NCI-H1417 (cell line): ENCODE results near the gene SLMAP.

Experiments used
- DNase-seq, 3 experiments: peaks; one replicate each; lab custom pipeline; 2025; lab: John Stamatoyannopoulos, UW

Gene SLMAP

DNA sequence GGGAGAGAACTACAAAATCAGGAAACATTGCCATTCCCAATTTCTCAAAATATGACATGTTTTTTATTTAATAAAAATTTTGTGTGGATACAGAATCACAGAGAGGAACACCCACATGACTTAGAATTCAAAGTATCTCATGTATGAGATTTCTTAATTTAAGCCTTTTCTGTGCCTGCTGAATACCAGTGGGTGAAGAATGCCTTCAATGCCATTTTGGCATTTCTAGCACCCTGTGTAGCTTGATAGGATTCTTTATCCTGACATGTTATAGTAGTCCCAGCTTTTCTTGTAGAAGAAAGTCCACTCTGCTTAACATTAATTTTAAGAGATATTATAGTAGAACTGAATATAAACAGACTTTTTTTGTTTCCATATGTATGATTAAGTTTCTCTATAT is 3.1 kb upstream of the SLMAP start:
- DNase-seq: no peak

DNA sequence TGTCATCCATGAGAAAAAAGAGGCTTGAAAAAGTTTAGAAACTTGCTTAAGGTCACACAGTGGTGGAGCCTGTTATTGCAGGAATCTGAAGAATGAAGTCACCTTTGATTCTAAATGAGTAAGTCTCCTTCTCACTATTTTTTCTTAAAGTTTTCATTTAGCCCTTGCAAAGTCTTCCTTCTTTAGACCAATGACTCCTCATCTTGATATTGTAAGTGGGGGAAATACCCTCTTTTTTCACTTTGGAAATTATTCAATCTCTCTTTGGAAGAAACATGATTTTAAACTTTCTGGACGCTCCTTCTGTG is 787 bp upstream of the SLMAP start:
- DNase-seq: no peak

DNA sequence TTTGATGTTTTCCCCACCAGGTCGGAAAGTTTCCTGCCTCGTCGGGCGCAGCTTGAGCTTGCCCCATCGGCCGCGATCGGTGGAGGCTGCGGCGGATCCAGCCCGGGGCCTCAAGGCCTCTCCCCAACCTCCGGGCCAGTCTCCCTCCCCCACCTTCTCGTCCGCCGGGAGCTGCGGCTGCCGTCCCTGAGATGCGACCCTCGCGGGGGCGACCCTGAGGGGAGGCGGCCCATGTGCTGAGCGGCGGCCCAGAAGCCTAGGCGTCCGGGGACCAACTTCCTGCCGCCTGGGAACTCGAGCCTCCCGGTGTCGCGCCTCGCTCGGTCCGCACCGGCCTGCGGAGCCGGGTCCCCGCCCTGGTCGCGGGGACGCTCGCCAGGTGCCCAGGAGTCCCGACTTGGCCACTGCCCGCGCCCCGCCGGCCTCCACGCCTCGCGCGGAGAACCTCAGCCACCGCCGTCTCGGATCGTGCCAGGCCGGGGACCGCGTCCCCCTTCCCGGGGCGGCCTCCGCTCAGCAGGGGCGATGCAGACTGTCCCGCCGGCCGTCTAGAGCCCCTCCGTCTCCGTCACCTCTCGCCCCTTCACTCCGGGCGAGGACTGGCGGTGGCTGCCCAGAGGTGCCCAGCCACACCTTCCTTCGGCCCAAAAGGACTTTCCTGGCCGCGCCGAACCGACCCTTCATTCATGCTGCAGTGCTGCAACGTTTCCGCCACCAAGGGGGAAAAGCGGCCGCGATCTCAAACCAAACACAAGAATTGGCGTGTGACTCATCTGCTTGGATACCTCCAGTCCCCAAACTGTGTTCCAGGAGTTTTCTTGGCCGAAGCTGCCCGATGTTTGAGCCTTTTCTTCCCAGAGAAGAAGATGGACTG is 656 bp downstream of the SLMAP start:
- DNase-seq: peak in 2 of 3 experiments; percentile 14 to 46

DNA sequence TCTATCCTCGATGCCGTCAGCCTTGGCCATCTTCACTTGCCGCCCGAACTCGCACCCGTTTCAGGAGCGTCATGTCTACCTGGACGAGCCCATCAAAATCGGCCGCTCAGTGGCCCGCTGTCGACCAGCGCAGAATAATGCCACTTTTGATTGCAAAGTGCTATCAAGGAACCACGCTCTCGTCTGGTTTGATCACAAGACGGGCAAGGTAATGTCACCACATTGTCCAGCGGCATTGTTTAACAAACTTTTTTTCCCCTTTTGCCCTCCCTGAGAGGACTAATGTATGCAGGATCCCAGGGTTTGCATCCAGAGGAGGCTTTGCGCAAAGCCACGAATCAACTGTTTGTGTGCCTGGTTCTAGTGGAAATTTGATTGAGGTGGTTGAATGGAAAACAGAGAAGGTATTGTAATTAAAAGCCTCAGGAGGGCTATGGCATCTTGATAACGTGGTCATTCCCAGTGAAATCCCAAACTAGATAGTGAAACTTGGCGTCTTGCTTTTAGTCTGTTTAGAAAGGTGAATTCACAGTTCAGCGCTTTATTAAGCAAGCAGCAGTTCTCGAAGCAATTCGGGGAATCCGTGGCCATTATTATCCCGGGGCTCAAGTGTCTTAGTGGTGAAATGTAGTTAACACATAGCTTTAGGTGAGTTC is 1.7 kb downstream of the SLMAP start:
- no peak for DNase-seq

DNA sequence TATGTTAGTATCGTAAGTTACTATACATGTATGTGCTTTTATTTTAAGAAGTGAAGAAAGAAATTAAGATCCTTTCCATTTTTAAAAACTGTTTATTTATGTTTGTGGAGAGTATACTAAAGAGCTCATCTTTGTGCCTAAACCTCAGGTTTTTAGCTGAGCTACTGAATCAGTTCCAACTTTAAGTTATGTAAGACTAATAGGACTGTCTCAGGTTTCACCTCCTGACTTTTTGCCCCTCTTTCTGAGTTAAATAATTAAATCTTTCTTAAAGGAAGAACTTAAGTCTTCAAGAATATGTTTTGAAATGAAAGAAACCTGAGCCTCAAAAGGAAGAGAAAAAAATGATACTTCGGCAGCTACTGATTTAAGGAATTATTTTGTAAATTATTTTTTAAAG is 2.6 kb downstream of the SLMAP start:
- DNase-seq: no peak

DNA sequence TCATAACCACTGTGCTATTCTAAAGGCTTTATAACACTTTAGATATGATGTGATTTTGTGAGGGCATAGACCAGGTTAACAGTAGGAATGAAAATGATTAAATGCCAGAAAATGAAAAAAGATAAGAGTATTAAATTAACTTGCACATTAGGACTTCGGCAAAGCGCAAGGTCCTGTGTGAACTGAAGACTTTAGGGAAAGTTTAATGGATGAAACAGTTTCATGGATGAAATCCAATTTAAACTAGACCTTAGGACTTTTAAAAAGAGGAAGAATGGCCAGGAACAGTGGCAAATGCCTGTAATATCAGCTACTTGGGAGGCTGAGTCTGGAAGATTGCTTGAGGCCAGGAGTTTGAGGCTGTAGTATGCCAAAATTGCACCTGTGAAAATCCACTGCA is 8.7 kb downstream of the SLMAP start:
- no peak for DNase-seq

DNA sequence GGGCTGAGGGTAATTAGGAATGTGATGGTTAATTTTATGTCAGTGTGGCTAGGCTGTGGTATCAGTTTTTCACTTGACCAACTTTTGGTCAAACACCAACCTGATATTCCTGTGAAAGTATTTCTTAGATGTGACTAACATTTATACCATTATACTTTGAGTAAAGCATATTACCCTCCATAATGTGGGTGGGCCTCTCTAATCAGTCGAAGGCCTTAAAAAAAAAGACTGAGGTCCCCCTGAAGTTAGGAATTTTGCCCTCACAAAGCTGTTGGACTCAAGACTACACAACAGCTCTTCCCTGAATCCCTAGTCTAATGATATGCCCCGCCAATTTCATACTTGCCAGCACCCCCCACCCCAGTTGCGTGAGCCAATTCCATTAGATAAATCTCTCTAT is 12.5 kb downstream of the SLMAP start:
- no peak for DNase-seq

DNA sequence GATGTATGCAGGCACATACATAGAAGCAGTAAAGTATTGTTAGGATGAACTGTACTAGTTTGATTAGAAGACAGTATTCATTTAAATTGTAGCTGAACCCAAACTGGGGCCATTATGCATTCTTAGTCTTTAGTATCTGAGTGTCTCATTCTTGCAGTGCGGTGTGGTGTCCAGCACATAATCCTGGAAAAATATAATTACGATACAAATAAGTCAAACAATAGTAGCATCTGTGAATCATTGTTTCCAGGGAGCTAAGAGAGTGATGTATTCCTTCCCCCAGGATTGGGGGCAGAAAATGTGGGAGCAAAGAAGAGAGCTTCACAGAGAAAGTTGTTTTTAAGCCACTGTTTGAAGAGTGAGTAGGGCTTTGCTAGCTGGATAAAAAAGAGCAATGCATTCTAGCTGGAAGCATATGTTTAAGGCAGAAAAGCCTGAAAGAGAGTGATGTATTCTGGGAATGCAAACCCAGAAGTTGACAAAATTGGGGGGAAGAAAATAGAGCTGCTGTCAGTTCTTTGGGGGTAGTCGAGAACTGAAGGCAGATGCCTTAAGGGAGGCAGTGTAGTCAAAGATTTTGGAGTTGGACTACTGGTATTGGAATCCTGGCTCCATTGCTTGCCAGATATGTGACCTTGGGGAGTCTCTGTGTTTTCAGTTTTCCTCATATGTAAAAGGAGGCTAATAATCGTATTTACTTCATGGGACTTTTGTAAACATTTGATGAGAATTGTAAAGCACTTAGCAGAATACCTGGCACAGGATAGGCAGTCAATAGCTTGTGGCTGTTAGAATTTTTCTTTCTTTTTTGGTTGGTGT is 14.1 kb downstream of the SLMAP start:
- no peak for DNase-seq

DNA sequence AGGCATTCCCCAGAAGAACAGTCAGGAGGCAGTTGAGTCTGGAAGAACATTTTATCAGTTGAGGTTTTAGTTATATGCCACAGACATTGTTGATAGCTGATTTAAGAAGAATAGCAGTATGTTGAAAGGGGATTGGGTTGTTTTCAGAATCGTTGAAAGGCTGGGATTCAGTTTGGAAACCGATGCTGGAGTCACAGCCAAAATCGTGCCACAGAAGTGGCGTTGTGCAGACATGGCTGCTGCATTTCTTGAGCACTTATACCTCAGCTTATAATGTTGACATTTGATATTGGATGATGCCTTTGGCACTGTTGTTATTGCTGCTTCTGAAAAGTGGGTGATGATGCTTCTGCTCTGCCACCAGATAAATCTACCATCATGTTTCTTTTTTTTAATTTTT is 16.1 kb downstream of the SLMAP start:
- no peak for DNase-seq

DNA sequence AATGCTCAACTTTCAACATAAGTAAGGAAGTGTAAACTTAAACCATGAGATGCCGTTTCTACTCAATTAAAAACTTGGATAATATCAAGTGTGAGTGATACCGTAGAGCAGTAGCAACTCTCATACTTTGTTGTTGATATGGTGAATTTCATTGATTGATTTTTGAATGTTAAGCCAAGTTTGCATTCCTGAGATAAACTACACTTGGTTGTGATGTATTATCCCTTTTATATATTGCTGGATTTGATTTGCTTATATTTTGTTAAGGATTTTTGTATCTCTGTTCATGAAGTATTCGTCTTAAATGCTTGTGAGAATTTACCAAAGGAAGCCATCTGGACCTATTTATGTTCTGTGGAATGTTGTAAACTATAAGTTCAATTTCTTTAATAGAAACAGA is 21.7 kb downstream of the SLMAP start:
- no peak for DNase-seq

DNA sequence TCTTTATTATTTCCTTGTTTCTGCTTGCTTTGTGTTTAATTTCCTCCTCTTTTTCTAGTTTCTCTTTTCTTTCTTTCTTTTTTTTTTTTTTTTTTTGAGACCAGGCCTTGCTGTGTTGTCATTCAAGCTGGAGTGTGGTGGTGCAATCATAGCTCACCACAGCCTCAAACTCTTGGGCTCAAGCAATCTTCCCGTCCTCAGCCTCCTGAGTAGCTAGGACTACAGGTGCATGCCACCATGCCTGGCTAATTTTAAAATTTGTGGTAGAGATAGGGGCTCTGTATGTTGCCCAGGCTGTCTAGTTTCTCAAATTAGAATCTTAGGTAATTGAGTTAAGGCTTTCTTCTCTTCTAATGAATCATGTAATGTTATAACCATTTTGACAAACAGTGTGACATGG is 22.4 kb downstream of the SLMAP start:
- DNase-seq: no peak

DNA sequence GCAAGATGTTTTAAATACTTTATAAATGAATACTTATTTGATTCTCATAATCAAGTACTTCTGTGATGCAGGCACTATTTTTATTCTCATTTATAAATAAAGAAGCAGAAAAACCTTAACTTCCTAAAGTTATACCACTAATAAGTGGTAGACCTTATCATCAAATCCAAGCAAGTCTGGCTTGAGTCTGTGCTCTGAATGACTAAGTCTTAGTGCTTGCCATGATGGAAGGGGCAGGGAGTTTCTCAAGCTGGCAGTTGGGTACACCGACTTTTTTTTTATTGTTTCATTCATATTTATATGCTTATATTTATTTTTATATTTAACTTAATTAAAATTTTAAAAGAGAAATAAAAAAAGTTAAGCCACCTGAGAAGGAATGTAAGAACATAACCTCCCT is 23.6 kb downstream of the SLMAP start:
- DNase-seq: no peak

DNA sequence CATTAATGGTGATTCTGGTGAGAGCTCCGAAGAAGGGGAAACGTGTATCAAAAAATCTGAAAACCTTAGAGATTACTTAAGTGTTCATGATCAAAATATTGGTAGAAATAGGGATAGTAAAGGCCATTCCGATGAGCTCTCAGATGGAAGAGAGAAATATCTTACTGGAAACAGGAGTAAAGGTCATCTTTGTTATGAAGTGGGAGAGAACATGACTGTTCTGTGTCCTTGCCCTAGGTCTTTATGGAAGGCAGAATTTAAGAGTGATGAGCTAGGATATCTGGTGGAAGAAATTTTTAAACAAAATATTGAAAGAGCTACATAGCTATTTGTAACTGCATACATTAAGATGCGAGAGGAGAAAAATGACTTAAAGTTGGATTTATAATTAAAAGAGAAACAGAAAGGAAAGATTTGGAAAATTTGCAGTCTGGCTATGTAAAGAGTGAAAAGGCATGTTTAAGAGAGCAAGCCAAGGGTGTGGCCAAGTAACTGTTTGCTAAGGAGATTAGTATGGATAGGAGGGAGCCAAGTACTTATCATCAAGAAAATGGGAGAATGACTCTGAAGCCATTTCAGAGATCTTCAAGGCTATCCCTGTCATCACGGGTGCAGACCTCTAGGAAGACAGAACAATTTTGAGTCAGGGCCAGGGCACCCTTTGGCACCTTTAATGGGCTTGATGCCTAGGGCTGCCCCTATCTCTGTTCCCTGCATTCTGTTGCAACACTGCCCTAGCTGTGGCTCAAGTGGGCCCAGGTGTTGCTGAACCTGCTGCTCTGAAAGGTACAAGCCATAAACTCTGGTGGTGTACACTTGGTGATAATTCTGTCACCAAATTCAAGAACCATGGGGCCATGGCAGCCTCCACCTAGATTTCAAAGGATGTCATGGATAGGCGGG is 27.3 kb downstream of the SLMAP start:
- no peak for DNase-seq

DNA sequence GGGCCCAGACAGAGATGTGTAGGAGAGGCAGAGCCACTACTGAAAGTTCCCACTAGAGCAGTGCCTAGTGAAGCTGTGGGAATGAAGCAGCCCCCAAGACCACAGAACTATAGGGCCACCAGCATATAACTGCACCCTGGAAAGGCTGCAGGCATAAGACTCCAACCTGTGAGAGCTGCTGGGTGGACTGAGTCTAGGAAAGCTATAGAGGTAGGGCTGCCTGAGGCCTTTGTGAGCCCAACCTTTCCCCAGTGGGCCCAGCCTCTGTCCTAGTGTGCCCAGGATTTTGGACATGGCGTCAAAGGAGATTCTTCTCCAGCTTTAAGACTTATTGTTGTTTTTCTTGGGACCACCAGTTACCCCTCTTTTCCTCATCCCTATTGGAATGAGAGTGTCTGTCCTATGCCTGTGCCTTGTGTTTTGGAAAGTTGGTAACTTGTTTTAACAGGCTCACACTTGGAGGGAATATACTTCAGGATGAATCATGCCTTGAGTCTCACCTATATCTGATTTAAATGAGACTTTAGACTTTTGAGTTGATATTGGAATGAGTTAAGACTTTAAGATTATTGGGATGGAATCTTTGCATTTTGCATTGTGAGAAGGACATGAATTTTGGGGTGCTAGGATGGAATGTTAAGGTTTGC is 28.1 kb downstream of the SLMAP start:
- no peak for DNase-seq

DNA sequence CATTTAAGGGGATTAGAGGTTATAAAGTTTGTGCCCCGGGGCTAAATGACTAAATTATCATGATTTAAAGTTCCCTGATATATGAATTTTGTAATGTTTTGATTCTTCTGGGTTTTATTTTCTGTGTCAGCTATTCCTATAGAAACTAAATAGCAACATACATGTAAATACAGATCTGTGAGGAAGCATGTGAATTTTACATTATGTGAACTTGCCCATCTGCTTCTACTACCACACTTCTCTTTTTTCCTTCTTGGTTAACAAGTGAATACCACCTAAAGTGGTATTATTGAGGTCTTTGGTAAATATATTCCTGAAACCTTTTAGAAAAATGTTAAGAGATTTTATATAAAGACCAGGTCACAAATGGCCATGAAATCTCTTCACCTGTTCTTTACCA is 29.3 kb downstream of the SLMAP start:
- no peak for DNase-seq

DNA sequence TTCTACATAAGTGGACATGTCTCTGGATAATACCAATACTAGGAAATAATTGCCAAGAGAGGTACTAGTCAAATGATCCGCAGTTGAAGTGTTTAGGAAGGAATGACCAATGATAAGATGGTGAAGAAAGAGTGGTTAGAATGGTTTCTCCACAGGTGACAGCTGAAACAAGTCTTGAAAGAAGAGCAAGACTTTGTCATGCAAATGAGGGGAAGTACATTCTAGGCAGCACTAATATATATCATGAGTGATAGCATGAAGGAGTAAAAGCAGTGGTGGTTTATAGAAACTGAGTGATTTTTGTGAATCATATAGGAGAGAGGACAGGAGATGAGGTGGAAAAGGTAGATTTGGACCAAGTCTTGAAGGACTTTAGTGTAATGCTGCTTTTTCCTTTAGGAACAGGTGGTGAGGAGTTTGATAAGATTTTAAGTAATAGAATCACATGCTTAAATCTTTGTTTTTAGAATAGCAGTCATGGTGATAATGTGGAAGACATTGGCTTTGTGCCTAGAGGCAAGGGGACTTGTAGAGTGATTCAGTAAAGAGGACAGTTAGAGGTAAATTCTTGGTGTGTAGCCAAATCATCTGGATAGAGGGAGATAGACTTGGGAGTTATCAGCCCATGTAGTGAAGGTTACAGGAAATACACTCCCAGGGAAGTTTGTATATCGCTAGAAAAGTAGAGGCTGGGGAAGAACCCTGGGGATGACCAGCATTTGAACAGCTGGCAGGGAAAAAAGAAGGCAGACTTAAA is 31.9 kb downstream of the SLMAP start:
- DNase-seq: no peak

DNA sequence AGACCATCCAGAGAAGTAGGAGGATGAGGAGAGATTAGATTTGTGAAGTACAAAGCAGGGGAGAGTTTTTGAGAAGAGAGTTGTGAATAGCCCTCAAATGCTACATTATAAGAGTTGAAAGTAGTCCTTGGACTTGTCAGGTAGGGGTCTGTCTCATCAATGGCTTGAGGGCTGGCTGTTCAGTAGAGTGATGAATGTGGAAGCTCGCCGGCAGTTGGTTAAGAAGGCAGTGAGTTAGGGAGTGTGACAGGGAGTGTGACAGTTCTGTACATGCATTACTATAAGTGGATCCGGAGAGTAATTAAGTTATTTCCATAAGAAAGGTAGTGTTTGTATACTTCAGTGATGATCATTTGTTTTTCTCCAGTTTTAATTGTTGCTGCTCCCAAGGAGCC is 32.5 kb downstream of the SLMAP start:
- DNase-seq: no peak

DNA sequence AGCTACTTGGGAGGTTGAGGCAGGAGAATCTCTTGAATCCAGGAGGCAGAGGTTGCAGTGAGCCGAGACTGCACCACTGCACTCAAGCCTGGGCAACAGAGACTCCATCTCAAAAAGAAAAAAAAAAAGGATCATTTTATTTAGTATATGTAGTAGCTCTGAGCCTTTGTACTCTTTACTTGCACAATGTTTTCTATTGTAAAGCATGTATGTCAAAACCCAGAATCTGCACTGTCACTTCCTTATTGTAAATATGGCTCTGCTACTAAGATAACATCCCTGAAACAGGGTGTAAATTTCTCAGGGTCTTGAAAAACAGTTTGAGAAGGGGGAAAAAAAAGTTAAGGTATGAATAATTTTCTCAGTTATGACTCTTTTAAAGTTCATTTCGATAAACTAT is 35.1 kb downstream of the SLMAP start:
- peak in 1 of 3 experiments; percentile 0 for DNase-seq

DNA sequence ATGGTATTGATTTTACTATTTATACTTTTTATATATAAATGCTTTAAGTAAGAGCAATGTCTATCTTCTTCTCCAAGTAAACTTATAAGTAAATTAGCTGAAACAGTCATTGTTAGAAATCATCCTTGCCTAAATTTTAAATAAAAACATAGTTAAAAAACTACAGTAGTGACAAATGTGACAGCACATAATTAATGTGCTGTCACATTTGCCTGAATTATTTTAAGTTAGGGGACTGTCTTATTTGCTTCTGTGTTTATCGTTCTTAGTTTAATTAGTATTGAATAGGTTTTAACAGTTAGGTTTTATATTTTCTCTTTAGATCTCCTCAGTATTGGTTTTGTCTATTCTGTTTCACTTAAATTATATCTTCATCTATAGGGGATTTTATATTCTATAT is 36.1 kb downstream of the SLMAP start:
- peak in 1 of 3 experiments; percentile 3 for DNase-seq

DNA sequence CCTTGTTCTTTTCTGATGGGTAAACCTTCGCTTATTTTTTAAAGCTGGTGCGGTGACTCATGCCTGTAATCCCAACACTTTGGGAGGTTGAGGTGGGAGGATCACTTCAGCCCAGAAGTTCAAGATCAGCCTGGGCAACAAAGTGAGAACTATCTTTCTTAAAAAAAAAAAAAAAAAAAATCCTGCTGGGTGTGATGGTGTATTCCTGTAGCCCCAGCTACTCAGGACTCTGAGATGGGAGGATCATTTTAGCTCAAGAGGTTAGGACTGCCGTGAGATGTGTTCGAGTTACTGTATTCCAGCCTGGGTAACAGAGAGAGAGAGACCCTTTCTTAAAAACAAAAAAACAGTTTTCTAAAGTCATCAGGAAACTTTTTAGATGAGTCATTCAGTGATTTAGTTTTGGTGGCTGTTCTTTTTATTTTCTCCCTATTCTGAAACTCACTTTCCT is 37.7 kb downstream of the SLMAP start:
- no peak for DNase-seq

DNA sequence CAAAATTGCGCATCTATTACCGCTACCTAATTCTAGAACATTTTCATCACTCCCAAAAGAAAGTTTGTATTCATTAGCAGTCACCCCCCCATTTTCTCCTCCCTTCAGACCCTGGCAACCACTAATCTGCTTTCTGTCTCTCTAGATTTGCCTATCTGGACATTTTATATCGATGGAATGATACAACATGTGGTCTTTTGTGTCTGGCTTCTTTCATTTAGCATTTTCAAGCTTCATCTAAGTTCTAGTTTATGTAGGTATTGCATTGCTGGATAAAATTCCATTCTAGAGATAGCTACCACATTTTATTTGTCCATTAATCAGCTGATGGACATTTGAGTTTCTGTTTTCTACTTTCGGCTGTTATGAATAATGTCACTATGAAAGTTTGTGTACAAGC is 38.4 kb downstream of the SLMAP start:
- no peak for DNase-seq
